Measurements from ENCODE around the gene HEG1.

Gene HEG1

GRCh38 chr3:124978627-124979026, 77.2 kb downstream of the HEG1 start:
- H3K36me3 ChIP-seq (ENCODE audit: control insufficient read depth, insufficient read depth, low read length) = no peaks in the 10 kb centered on the region
- H3K4me1 ChIP-seq = no peaks in the 10 kb centered on the region
- TF ChIP-seq CTCF (IDR thresholded peaks at IDR 0.05) = no peak
- H3K4me3 ChIP-seq (ENCODE audit: low read depth, low read length) = no peak overlapping the region
- no peaks in the 10 kb centered on the region for H3K9me3 ChIP-seq (ENCODE audit: control insufficient read depth, low read length)
- H3K79me2 ChIP-seq = no peaks in the 10 kb centered on the region
- H3K27ac ChIP-seq = no peak overlapping the region
- no peaks in the 10 kb centered on the region for H3K27me3 ChIP-seq (ENCODE audit: control insufficient read depth, insufficient read depth, low read length)
- H2AFZ ChIP-seq = no peak overlapping the region
- no peak overlapping the region for H3K4me2 ChIP-seq (ENCODE audit: low read length)
- H3K9ac ChIP-seq = no peak overlapping the region

- no peak overlapping the region for H3K4me2 ChIP-seq (ENCODE audit: low read length)
- H3K4me3 ChIP-seq (ENCODE audit: low read depth, low read length) = no peak overlapping the region
- no peaks in the 10 kb centered on the region for H3K27me3 ChIP-seq (ENCODE audit: control insufficient read depth, insufficient read depth, low read length)
- no peaks in the 10 kb centered on the region for H3K9me3 ChIP-seq (ENCODE audit: control insufficient read depth, low read length)
- no peaks in the 10 kb centered on the region for H3K79me2 ChIP-seq
- H3K4me1 ChIP-seq = no peaks in the 10 kb centered on the region
- H3K27ac ChIP-seq = no peak overlapping the region
- H3K36me3 ChIP-seq (ENCODE audit: control insufficient read depth, insufficient read depth, low read length) = no peaks in the 10 kb centered on the region
- no peak for TF ChIP-seq CTCF (IDR thresholded peaks at IDR 0.05)
- H3K9ac ChIP-seq = no peak overlapping the region
- H2AFZ ChIP-seq = no peak overlapping the region
Measured at GRCh38 chr3:124976383-124976782, 79.4 kb downstream of the HEG1 start.

GRCh38 chr3:124974691-124975090, 81.1 kb downstream of the HEG1 start:
- TF ChIP-seq CTCF (IDR thresholded peaks at IDR 0.05) = no peak
- Histone ChIP-seq H3K4me3 (ENCODE audit: low read depth, low read length) (no peak overlapping the region), H3K36me3 (ENCODE audit: control insufficient read depth, insufficient read depth, low read length) (no peaks in the 10 kb centered on the region), H3K27ac (no peak overlapping the region), H3K9me3 (ENCODE audit: control insufficient read depth, low read length) (no peaks in the 10 kb centered on the region), H2AFZ (no peak overlapping the region), H3K79me2 (no peaks in the 10 kb centered on the region), H3K9ac (no peak overlapping the region), H3K27me3 (ENCODE audit: control insufficient read depth, insufficient read depth, low read length) (no peaks in the 10 kb centered on the region), H3K4me1 (no peaks in the 10 kb centered on the region), H3K4me2 (ENCODE audit: low read length) (no peak overlapping the region)

GRCh38 chr3:124973290-124973689, 82.5 kb downstream of the HEG1 start:
- Histone ChIP-seq H3K27me3 (ENCODE audit: control insufficient read depth, insufficient read depth, low read length) (no peaks in the 10 kb centered on the region), H3K4me2 (ENCODE audit: low read length) (no peak overlapping the region), H2AFZ (no peak overlapping the region), H3K4me3 (ENCODE audit: low read depth, low read length) (no peak overlapping the region), H3K9me3 (ENCODE audit: control insufficient read depth, low read length) (no peaks in the 10 kb centered on the region), H3K27ac (no peak overlapping the region), H3K4me1 (no peaks in the 10 kb centered on the region), H3K9ac (no peak overlapping the region), H3K36me3 (ENCODE audit: control insufficient read depth, insufficient read depth, low read length) (no peaks in the 10 kb centered on the region), H3K79me2 (no peaks in the 10 kb centered on the region)
- no peak for TF ChIP-seq CTCF (IDR thresholded peaks at IDR 0.05)

GRCh38 chr3:124972457-124972856, 83.3 kb downstream of the HEG1 start:
- no peaks in the 10 kb centered on the region for H3K36me3 ChIP-seq (ENCODE audit: control insufficient read depth, insufficient read depth, low read length)
- no peak for TF ChIP-seq CTCF (IDR thresholded peaks at IDR 0.05)
- no peaks in the 10 kb centered on the region for H3K4me1 ChIP-seq
- H2AFZ ChIP-seq = no peak overlapping the region
- H3K9me3 ChIP-seq (ENCODE audit: control insufficient read depth, low read length) = no peaks in the 10 kb centered on the region
- no peak overlapping the region for H3K4me2 ChIP-seq (ENCODE audit: low read length)
- H3K27ac ChIP-seq = no peak overlapping the region
- H3K27me3 ChIP-seq (ENCODE audit: control insufficient read depth, insufficient read depth, low read length) = no peaks in the 10 kb centered on the region
- no peak overlapping the region for H3K9ac ChIP-seq
- no peaks in the 10 kb centered on the region for H3K79me2 ChIP-seq
- no peak overlapping the region for H3K4me3 ChIP-seq (ENCODE audit: low read depth, low read length)

Data from parathyroid adenoma (tissue), 2 donors.